ENCODE measurements around the gene ABCA13. TPM values are rescaled to one million over a fixed set of nuclear protein-coding genes. Genes with fewer than 3 reads are reported as not detected.

ABCA13 gene
- total RNA-seq, 2 donors from 2014 or later: 1.7 to 2.5 TPM

DNA sequence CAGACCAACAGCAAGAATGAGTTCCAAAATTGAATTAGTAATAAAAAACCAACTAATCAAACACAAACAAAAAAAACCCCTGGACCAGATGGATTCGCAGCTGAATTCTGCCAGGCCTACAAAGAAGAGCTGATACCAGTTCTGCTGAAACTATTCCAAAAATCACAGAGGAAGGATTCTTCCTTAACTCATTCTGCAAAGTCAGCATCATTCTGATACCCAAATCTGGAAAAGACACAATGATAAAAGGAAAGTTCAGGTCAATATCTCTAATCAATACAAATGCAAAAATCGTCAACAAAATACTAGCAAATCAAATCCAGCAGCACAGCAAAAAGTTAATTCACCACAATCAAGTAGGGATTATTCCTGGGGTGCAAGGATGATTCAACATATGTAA, 6.1 kb upstream of the ABCA13 start:
- no peaks in the 10 kb centered on the region for H3K9me3 ChIP-seq
- H3K4me1 ChIP-seq: no peaks in the 10 kb centered on the region
- no peak overlapping the region for H3K27ac ChIP-seq
- H3K4me3 ChIP-seq: no peak overlapping the region
- no peak overlapping the region for H3K9ac ChIP-seq (ENCODE audit: low read depth in 2 of 2, low read length in 2 of 2)
- H3K36me3 ChIP-seq: no peaks in the 10 kb centered on the region
- TF ChIP-seq, protein P1, sequence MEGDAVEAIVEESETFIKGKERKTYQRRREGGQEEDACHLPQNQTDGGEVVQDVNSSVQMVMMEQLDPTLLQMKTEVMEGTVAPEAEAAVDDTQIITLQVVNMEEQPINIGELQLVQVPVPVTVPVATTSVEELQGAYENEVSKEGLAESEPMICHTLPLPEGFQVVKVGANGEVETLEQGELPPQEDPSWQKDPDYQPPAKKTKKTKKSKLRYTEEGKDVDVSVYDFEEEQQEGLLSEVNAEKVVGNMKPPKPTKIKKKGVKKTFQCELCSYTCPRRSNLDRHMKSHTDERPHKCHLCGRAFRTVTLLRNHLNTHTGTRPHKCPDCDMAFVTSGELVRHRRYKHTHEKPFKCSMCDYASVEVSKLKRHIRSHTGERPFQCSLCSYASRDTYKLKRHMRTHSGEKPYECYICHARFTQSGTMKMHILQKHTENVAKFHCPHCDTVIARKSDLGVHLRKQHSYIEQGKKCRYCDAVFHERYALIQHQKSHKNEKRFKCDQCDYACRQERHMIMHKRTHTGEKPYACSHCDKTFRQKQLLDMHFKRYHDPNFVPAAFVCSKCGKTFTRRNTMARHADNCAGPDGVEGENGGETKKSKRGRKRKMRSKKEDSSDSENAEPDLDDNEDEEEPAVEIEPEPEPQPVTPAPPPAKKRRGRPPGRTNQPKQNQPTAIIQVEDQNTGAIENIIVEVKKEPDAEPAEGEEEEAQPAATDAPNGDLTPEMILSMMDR (IDR thresholded peaks at IDR 0.05): no peak
- intact Hi-C loops (cut with DNase I): no loop called here
- DNase-seq: no peak
- no peaks in the 10 kb centered on the region for H3K27me3 ChIP-seq

DNA sequence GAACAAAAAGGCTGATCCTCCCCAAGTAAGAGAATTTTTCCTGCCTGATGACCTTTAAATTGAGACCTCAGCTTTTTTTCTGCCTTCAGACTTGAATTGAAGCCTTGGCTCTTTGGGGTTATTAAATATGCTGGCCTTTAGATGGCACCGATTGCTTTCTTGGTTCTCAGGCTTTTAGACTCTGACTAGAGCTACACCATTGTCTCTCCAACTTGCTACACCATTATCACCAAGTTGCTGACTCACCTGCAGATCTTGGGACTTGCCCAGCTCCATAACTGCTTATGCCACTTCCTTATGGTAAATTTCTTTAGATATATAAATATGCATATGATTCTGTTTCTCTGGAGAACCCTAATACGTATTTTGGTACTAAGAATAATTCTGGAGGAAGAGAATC, 3.1 kb upstream of the ABCA13 start:
- Histone ChIP-seq H3K36me3 (no peaks in the 10 kb centered on the region), H3K4me1 (no peaks in the 10 kb centered on the region), H3K4me3 (no peak overlapping the region), H3K9ac (ENCODE audit: low read depth in 2 of 2, low read length in 2 of 2) (no peak overlapping the region), H3K27ac (no peak overlapping the region), H3K27me3 (no peaks in the 10 kb centered on the region), H3K9me3 (no peaks in the 10 kb centered on the region)
- TF ChIP-seq, protein P1 (IDR thresholded peaks at IDR 0.05): no peak
- no peak for DNase-seq
- intact Hi-C loops (cut with DNase I): no loop called here

DNA sequence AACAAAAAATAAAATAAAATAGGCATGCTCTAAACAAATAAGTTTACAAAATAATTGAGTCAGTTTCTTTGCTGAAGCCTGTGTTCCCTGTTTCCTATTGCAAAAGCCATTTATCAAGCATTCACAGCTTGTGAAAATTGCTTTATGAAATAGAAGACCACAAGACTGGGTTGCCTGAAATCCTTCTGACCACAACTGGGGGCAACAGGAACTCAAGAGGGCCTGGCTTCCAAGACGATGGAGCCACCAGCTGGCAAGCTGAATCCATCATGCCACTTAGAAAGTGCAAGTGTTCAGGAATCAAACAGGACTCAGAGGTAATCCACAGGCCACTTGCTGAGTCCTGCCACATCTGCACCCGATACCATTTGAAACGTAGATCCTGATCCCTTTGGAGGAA, 752 bp upstream of the ABCA13 start:
- H3K4me3 ChIP-seq: no peak overlapping the region
- no peaks in the 10 kb centered on the region for H3K27me3 ChIP-seq
- H3K27ac ChIP-seq: no peak overlapping the region
- H3K9ac ChIP-seq (ENCODE audit: low read depth in 2 of 2, low read length in 2 of 2): no peak overlapping the region
- H3K36me3 ChIP-seq: no peaks in the 10 kb centered on the region
- H3K9me3 ChIP-seq: no peaks in the 10 kb centered on the region
- intact Hi-C loops (cut with DNase I): no loop called here
- TF ChIP-seq, protein P1 (IDR thresholded peaks at IDR 0.05): no peak
- H3K4me1 ChIP-seq: no peaks in the 10 kb centered on the region
- no peak for DNase-seq

DNA sequence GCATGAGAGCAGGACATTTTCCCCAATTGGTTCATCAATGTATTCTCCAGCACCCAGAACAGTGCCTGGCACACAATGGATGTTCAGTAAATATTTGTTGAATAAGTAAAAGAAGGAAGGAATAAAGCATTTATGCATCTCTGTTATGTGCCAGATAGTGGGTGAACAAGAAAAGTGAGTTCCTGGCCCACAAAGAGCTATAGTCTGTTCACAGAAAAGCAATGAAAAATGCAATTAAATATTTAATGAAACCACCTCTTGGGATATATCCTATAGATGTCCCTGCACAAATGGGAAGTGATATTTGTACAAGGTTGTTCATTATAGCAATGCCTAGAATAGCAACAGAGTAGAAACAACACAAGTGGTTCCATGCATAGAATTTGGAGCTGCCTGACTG, 2.1 kb downstream of the ABCA13 start:
- no peak overlapping the region for H3K9ac ChIP-seq (ENCODE audit: low read depth in 2 of 2, low read length in 2 of 2)

DNA sequence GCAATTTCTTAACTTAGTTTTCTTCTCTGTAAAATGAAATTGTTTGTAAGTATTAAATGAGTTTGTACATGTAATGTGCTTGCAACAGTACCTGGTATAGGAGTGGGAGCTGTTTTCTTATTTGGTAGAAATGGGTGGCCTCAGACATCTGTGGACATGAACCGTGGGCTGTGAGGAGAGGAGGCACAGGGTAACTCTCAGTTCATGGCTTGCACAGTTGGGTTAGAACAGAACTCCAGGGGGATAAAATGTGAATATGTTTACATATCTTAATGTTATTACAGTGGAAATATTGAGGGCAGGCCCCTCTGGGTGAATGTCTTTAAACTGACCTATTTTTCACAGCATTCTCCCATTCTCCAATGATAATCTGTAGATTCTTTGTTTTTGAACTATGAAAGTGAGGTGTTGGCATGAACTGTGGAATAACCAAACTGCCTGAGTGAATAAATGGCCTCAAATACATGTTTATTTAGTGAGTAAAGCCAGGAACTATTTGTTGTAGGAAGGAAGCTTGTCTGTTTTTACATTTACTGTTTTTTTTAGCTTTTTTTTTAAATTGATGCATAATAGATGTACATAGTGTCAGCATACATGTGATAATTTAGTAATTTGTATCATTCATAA, 2.6 kb downstream of the ABCA13 start:
- intact Hi-C loops (cut with DNase I): no loop called here
- Histone ChIP-seq H3K27ac (no peak overlapping the region), H3K27me3 (no peaks in the 10 kb centered on the region), H3K4me1 (no peaks in the 10 kb centered on the region), H3K36me3 (no peaks in the 10 kb centered on the region), H3K4me3 (no peak overlapping the region), H3K9me3 (no peaks in the 10 kb centered on the region), H3K9ac (ENCODE audit: low read depth in 2 of 2, low read length in 2 of 2) (no peak overlapping the region)
- DNase-seq: no peak
- TF ChIP-seq, protein P1 (IDR thresholded peaks at IDR 0.05): no peak

More for the DNA sequence above, 2.1 kb downstream of the ABCA13 start:
- no peaks in the 10 kb centered on the region for H3K27me3 ChIP-seq
- intact Hi-C loops (cut with DNase I): no loop called here
- H3K4me1 ChIP-seq: no peaks in the 10 kb centered on the region
- H3K9me3 ChIP-seq: no peaks in the 10 kb centered on the region
- TF ChIP-seq, protein P1 (IDR thresholded peaks at IDR 0.05): no peak
- H3K36me3 ChIP-seq: no peaks in the 10 kb centered on the region
- H3K27ac ChIP-seq: no peak overlapping the region
- H3K4me3 ChIP-seq: no peak overlapping the region
- no peak for DNase-seq
